Hematopoietic multipotent progenitor cell treated with erythropoietin and hydrocortisone succinate and interleukin-3 and kit ligand, for 15 days (in vitro differentiated cells): ENCODE data around the gene GRIK1.
"Not testable (repeated sequence)": the region's sequence is repeated elsewhere in the genome, so short reads cannot be mapped to it uniquely, and the experiment has no call there.

Experiments used
- DNase-seq: peaks from one replicate; pipeline ENCODE4 v3.0.0-alpha.2; 2015; ENCODE audit warnings: low spot score

Gene GRIK1

GRCh38 chr21:29939924-29940275 is at the start of gene GRIK1:
TSS of gene GRIK1 (minus strand) at chr21:29939996.
- no peak for DNase-seq

- DNase-seq = no peak
These were observed 48.0 kb upstream of the GRIK1 start for GRCh38 chr21:29987762-29988161.

- DNase-seq = no peak
These were observed 46.1 kb upstream of the GRIK1 start for GRCh38 chr21:29985866-29986265.

- DNase-seq = no peak
These were observed 39.2 kb upstream of the GRIK1 start for GRCh38 chr21:29979043-29979442.

- DNase-seq = no peak
These were observed 36.0 kb upstream of the GRIK1 start for GRCh38 chr21:29975776-29976175.

GRCh38 chr21:29973258-29973657 is 33.5 kb upstream of the GRIK1 start:
- DNase-seq = no peak

- no peak for DNase-seq
These were observed 21.7 kb upstream of the GRIK1 start for GRCh38 chr21:29961291-29962027.

- DNase-seq = no peak
These were observed 18.8 kb upstream of the GRIK1 start for GRCh38 chr21:29958551-29958950.

GRCh38 chr21:29958035-29958434 is 18.2 kb upstream of the GRIK1 start:
- DNase-seq = not testable (repeated sequence)

- DNase-seq = no peak
These were observed 13.9 kb upstream of the GRIK1 start for GRCh38 chr21:29953690-29954089.

GRCh38 chr21:29953072-29953471 is 13.3 kb upstream of the GRIK1 start:
- DNase-seq = no peak

- DNase-seq = no peak
These were observed 12.1 kb upstream of the GRIK1 start for GRCh38 chr21:29951911-29952310.

- DNase-seq = no peak
These were observed 10.2 kb upstream of the GRIK1 start for GRCh38 chr21:29949991-29950390.

- no peak for DNase-seq
These were observed 7.3 kb upstream of the GRIK1 start for GRCh38 chr21:29947119-29947518.

- no peak for DNase-seq
These were observed 4.1 kb upstream of the GRIK1 start for GRCh38 chr21:29943885-29944284.

- no peak for DNase-seq
These were observed 2.2 kb upstream of the GRIK1 start for GRCh38 chr21:29942034-29942433.

GRCh38 chr21:29940991-29941390 is 1.2 kb upstream of the GRIK1 start:
- no peak for DNase-seq

- no peak for DNase-seq
These were observed 565 bp upstream of the GRIK1 start for GRCh38 chr21:29940361-29940760.

GRCh38 chr21:29939104-29939923 is 482 bp downstream of the GRIK1 start:
- DNase-seq = no peak

GRCh38 chr21:29938776-29939103 is 1.1 kb downstream of the GRIK1 start:
- no peak for DNase-seq

- no peak for DNase-seq
These were observed 6.7 kb downstream of the GRIK1 start for GRCh38 chr21:29933088-29933487.

GRCh38 chr21:29928537-29928936 is 11.3 kb downstream of the GRIK1 start:
- no peak for DNase-seq

- DNase-seq = no peak
These were observed 18.9 kb downstream of the GRIK1 start for GRCh38 chr21:29920938-29921337.

- DNase-seq = no peak
These were observed 25.5 kb downstream of the GRIK1 start for GRCh38 chr21:29914326-29914725.
